D721Med (cell line): ENCODE results near the gene ROR2.

Experiments
- DNase-seq: peaks from one replicate; pipeline ENCODE4 v3.0.0; 2011; ENCODE audit warnings: low spot score; ENCODE audit not compliant: insufficient read length
- FAIRE-seq: peaks from 2 replicates; lab custom pipeline; 2011; peaks lifted over from hg19 to GRCh38; lab: Jason Lieb, UNC
- TF ChIP-seq, protein P1 (sequence below): IDR thresholded peaks from 2 replicates; pipeline ENCODE4 v1.5.1; 2012; ENCODE audit warnings: mild to moderate bottlenecking, control low read depth; ENCODE audit not compliant: insufficient read depth; ENCODE audit errors: missing control alignments

The ROR2 gene

DNA sequence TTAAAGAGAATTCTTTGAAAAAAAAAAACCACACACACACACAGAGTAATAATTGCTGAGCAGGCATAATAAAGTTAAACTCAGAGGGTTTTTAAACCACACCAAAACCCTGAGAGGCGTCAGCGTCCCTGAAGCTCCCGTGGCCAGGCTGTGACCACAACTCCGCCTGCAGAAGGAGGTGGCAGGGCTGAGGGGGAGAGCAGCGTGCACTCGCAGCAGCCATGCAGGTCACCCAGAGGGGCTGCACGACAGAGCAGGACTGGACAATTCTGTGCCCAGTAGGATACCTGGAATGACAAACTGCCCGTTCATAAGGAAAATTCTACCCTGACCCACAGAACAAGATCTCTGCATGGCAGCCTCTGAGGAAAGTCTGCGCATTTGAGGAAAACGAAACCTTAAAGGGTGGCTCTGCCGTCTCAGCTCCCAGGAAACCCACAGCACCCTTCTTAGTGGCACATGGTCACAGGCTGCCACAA, 44.0 kb downstream of the ROR2 start:
- FAIRE-seq (no peak), DNase-seq (no peak)
- TF ChIP-seq, protein P1, sequence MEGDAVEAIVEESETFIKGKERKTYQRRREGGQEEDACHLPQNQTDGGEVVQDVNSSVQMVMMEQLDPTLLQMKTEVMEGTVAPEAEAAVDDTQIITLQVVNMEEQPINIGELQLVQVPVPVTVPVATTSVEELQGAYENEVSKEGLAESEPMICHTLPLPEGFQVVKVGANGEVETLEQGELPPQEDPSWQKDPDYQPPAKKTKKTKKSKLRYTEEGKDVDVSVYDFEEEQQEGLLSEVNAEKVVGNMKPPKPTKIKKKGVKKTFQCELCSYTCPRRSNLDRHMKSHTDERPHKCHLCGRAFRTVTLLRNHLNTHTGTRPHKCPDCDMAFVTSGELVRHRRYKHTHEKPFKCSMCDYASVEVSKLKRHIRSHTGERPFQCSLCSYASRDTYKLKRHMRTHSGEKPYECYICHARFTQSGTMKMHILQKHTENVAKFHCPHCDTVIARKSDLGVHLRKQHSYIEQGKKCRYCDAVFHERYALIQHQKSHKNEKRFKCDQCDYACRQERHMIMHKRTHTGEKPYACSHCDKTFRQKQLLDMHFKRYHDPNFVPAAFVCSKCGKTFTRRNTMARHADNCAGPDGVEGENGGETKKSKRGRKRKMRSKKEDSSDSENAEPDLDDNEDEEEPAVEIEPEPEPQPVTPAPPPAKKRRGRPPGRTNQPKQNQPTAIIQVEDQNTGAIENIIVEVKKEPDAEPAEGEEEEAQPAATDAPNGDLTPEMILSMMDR = no peak

DNA sequence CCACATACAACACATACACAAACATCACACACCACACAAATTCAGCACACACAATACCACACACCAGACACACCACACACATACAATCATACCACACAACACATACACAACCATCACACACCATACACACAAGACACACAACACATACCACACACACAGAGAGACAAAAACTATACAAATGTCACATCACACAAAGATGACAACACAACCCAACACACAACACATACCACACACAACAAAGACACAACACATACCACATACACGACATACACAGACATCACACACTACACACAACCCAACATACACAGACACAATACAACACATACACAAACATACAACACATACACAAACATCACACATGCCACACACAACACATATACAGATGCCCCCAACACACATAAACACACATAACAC, 44.8 kb downstream of the ROR2 start:
- TF ChIP-seq, protein P1 = no peak
- FAIRE-seq (peak; percentile 29), DNase-seq (no peak)

DNA sequence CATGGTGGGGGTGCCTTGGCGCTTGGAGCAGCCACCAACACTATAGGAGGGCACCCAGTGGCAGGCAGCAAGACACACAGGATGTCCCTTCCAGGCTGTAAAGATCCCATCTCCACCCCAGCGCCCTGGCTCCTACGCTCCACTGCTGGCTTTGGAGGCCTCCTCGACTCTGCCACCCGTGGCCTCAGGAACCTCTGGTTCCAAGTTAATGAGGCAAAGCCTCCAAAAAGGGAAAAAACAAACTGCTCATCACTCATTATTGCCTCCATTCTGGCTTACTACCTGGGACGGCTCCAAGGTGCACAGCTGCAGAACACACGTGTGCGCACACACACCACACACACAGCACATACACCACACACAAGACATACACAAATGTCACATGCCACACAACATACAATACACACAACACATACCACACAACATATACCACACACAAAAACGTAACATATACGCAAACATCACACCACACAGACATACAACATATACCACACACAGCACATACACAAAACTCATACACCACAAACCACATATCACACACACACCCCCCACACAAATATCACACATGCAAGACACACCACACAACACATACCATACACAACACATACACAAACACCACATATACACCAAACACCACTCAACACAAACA, 45.3 kb downstream of the ROR2 start:
- TF ChIP-seq, protein P1 = no peak
- FAIRE-seq = no peak
- DNase-seq = no peak

DNA sequence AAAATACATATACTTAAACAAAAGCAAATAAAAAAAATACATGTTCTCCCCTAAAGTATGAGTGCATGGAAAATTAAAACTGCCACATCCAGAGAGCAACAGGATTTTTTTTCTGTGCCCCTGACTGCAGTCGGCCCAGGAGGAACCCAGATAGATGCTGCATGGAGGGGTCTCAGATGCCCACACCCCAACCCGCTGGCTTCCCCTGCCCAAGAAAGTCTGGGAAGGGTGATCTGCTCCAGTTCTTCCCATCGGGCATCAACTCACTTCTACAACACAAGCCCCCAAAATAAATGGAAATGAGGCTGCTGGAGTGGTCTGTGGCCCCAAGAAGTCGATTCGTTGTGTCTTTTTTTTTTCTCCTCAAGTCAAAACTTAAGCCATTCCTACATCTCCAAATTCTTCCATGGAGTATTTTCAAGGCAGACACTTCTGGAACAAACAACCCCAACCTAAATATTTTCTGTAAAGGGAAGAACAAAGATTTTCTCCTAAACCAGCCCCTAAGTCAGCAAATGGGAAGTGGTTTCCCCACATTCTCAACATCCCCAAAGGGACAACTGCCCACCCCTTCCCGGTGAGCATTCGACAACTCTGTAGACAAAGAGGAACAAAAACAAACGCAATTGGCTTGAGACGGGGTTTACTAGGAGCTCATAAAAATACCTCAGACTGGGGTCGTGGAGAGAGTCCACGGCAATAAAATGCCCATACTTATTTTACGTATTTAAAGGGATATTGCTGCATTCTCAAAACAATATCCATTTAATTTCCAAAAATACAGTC, 46.7 kb downstream of the ROR2 start:
- no peak for FAIRE-seq
- DNase-seq = no peak
- TF ChIP-seq, protein P1 = no peak

DNA sequence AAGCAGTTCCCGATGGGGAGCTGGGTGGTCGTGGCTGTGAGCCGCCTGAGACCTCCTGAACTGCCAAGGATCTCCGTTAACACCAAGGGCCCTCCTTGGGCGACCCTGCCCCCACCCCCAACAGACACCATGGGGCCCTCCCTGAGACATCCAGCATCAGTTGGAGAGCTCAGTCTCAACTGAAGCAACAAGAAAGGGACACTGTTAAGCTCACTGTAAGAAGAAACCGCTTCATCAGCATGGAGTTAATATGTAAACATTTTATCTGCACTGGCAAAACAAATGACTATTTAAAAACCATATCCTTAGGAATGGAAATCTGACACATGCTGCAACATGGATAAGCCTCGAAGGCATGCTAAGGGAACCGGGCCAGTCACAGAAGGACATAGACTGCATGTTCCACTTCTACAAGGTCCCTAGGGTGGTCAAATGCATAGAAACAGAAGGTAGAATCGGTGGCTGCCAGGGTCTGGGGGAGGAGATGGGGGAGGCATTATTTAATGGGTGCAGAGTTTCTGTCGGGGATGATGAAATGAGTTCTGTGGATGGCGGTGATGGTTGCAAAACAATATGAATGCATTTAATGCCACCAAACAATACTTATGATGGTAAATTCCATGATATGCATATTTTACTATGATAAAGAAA, 47.4 kb downstream of the ROR2 start:
- no peak for DNase-seq
- TF ChIP-seq, protein P1 = no peak
- FAIRE-seq = no peak

DNA sequence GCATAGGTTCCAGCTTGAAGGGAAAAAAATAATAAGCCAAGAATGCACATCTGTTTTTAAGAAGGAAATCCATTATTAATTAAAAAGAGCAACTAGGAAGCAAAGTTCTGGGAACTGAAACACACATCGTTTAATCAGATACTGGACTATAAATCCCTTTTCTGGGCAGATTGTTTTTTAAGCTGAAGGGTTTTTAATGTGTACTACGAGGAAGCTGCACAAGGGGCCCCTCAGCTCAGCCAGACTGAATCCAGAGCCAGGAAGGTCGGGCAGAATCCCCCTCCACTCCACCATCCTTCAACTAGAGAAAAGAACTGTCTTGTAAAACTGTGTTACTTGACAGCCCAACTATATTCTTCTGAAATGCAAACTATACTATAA, 49.2 kb downstream of the ROR2 start:
- FAIRE-seq (no peak), DNase-seq (no peak)
- TF ChIP-seq, protein P1 = no peak
